ENCODE results near the gene MAG. TPM values are rescaled to one million over a fixed set of nuclear protein-coding genes. Genes with fewer than 3 reads are reported as not detected.

MAG gene
- total and polyA plus RNA-seq, 2 of the 8 experiments (the other 6 are each of a cell fraction or from before 2014, with no cell fraction given) = 0.20 to 1.3 TPM

DNA sequence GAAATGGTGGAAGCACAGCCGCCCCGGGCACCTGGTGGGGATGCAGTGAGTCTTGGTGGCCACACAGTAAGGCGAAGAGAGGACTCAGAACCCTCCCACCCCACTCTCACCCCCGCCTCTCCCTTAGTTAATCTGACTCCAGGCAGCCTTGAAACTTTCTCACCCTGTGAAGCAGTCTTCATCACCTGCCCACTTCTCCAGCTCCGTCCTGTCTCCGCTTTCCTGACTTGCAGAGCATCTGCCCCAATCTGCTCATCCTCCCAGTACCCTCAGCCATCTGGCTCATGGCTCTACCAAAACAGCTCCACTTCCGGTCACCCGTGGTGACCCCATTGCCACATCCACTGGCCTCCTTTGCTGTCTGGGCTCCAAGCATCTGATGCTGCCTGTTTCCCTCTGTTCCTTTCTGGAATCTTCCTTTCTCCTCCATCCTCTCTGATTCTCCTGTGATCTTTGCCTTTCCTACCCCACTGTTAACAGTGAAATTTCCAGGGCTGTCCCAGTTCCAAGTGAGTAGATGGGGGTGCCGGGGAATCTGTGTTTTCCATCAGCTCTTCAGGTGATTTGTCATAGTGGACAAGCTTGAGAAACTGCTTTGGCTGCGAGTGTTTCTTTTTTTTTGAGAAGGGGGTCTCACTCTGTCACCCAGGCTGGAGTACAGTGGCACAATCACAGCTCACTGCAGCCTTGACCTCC, 18.9 kb upstream of the MAG start:
- 0 out of 4 replicates have a peak, but pooled peaks cover 0 to 5% of the 10 kb centered on the region in 2 experiments for H3K79me2 ChIP-seq (ENCODE audit: control insufficient read depth in 1 of 2, insufficient read depth in 2 of 2, low read length in 2 of 2)
- H2AFZ ChIP-seq (ENCODE audit: low read length) = no peak overlapping the region
- CTCF ChIA-PET (ENCODE audit: partially characterized antibody) = interaction anchor here (1.2 kb wide), 1 partner anchor 14 kb away, joined by 3 read pairs; no protein-coding TSS in a partner anchor
- H3K36me3 ChIP-seq (ENCODE audit: control insufficient read depth in 2 of 4, insufficient read depth in 4 of 4, low read length in 3 of 4) = peaks cover 16 to 28% (median 22%) of the 10 kb centered on the region in 4 experiments
- no peak overlapping the region for H4K5ac ChIP-seq (ENCODE audit: insufficient read length, low read depth, low read length)
- peaks cover 0 to 10% of the 10 kb centered on the region in 2 experiments for H4K20me1 ChIP-seq (replicated peaks in 1 of 2; ENCODE audit: control insufficient read depth in 1 of 2, insufficient read depth in 2 of 2, low read length in 2 of 2)
- no peak overlapping the region for H2AK5ac ChIP-seq (ENCODE audit: low read depth, low read length)
- H3K4me2 ChIP-seq (ENCODE audit: insufficient read depth in 1 of 2, low read depth in 2 of 2, low read length in 2 of 2) = no peak overlapping the region
- POLR2A ChIA-PET (ENCODE audit: partially characterized antibody) = interaction anchor here (1.0 to 2.8 kb wide), 4 partner anchors 8 to 39 kb away, joined by 3 to 15 read pairs (median 8); partner anchors contain the start of gene HAMP
- no peak overlapping the region for H3K56ac ChIP-seq (replicated peaks; ENCODE audit: insufficient read length, low read depth, low read length)
- no peak overlapping the region for H3K4me3 ChIP-seq (ENCODE audit: extremely low read depth in 1 of 4, insufficient read depth in 2 of 4, low read depth in 3 of 4, low read length in 4 of 4)
- no peak overlapping the region for H2BK15ac ChIP-seq (ENCODE audit: low read length)
- WGBS, 2 experiments (ENCODE audit: extremely low coverage in 1 of 2, insufficient coverage in 1 of 2, insufficient read length in 1 of 2, insufficient replicate concordance in 2 of 2, low coverage in 1 of 2, low lambda C conversion rate in 2 of 2, missing lambda C conversion rate in 1 of 2) = 85% methylated on average over 9 of the region's 10 CpGs; no CpG with 5 or more reads in 1 of the 2 experiments
- no peak overlapping the region for H2BK120ac ChIP-seq (replicated peaks; ENCODE audit: low read depth, low read length)
- no peak overlapping the region for H4K91ac ChIP-seq (replicated peaks; ENCODE audit: insufficient read length, low read length)
- no peaks in the 10 kb centered on the region; the same call in 1 of the 2 replicates for H3K23me2 ChIP-seq (ENCODE audit: low read depth, low read length)
- H3K14ac ChIP-seq (ENCODE audit: insufficient read length) = no peak overlapping the region
- no peak overlapping the region for H3K4ac ChIP-seq (replicated peaks; ENCODE audit: insufficient read length, low read depth, low read length)
- DNase-seq (ENCODE audit: low read depth in 1 of 2, low spot score in 2 of 2) = no peak
- H3K27ac ChIP-seq (ENCODE audit: low read depth, low read length) = no peak overlapping the region
- H3K79me1 ChIP-seq (ENCODE audit: low read depth, low read length) = peaks cover 3% of the 10 kb centered on the region; the same call in 1 of the 2 replicates
- no peak overlapping the region for H3K23ac ChIP-seq (ENCODE audit: insufficient read length)
- no peak overlapping the region for H2BK20ac ChIP-seq (ENCODE audit: low read length)
- H3K9me3 ChIP-seq (ENCODE audit: insufficient read depth in 2 of 2, low read depth in 1 of 2, low read length in 1 of 2) = no peaks in the 10 kb centered on the region
- H3K9ac ChIP-seq (replicated peaks in 1 of 4; ENCODE audit: extremely low read depth in 1 of 4, low read depth in 3 of 4, low read length in 3 of 4) = no peak overlapping the region
- no peak overlapping the region for H2BK12ac ChIP-seq (ENCODE audit: low read depth, low read length)
- FAIRE-seq = no peak
- H3K27me3 ChIP-seq (replicated peaks in 1 of 4; ENCODE audit: control insufficient read depth in 3 of 4, extremely low read depth in 1 of 4, insufficient read depth in 3 of 4, low read length in 3 of 4) = no peaks in the 10 kb centered on the region
- H2BK5ac ChIP-seq (ENCODE audit: low read depth, low read length) = no peak overlapping the region
- H3K4me1 ChIP-seq (replicated peaks in 1 of 4; ENCODE audit: control insufficient read depth in 3 of 4, insufficient read depth in 4 of 4, low read length in 3 of 4) = peaks cover 0 to 6% (median 2%) of the 10 kb centered on the region in 4 experiments; a peak in 3 of 7 replicates
- no peak overlapping the region for H4K8ac ChIP-seq (ENCODE audit: extremely low read depth, insufficient read depth, low read length)
- H3K18ac ChIP-seq (ENCODE audit: extremely low read depth, low read length) = no peak overlapping the region
- TF ChIP-seq POLR2AphosphoS5 (IDR thresholded peaks at IDR 0.05; ENCODE audit: low read depth, low read length) = no peak
- no peak for TF ChIP-seq BRCA1 (IDR thresholded peaks at IDR 0.05; ENCODE audit: low read depth, low read length)
- no peak for TF ChIP-seq JUND (IDR thresholded peaks at IDR 0.05; ENCODE audit: low read length)

Measured in H1 (cell line).